GM03348 (cell line): ENCODE results near the gene BEST4.
A peak's percentile ranks its signal among the peaks of the same experiment; 100 is the strongest.
"Not testable (repeated sequence)": the region's sequence is repeated elsewhere in the genome, so short reads cannot be mapped to it uniquely, and the experiment has no call there.

Source experiments
- DNase-seq: peaks from one replicate; pipeline ENCODE4 v3.0.0; 2012; ENCODE audit warnings: low spot score

BEST4 gene

DNA sequence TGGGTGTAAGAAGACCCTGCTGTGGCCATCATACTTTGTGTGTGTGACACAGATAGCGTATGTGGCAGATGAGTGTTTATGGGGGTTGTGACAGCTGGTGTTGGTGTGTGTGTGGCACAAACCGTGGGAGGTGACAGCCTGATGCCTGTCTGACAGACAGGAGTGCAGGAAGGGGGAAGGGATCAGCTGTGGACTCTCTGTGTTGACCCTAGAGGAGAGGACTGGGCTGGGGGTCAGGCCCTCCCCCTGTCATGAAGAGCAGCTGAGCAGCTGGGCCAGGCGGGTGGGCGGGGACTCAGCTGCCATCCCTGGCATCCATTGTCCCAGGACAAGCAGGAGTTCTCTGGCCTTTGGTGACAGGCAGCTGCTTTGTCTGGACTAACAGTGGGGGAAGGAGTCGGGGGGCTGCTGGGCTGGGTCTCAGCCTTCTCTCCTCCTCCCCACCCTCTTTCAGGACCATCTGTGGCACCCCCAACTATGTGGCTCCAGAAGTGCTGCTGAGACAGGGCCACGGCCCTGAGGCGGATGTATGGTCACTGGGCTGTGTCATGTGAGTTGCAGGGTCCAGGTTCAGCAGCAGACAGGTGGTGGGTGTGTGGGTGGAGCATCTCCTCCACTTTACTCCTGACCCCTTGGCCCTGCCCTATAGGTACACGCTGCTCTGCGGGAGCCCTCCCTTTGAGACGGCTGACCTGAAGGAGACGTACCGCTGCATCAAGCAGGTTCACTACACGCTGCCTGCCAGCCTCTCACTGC is 14.5 kb upstream of the BEST4 start:
- DNase-seq, result no peak

DNA sequence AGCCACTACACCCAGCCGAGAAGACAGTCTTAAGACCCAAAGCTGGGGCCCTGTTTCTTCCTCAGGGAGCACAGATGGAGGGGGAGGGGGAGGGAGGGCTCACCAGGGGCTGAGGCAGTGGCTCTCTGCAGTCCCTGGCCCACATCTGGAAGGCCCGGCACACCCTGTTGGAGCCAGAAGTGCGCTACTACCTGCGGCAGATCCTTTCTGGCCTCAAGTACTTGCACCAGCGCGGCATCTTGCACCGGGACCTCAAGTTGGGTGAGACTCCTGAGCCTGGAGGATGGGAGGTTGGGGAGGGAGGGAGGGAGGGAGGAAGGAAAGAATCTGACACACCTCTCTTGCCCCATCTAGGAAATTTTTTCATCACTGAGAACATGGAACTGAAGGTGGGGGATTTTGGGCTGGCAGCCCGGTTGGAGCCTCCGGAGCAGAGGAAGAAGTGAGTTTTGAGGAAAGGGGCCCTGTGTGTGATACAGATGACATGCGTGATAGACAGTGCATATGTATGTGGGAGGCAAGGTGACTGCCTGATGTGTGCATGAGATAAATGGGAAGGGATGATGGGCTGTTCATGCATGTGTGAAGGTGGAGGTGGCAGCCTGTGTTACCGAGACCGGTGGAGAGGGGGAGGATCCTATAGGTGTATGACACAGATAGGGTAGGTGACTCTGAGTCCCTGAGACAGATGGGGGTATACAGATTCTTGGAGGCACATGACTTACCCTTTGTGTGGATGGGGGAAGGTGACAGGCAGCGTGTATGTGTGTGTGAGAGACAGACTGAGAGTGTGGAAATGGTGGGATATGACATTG is 13.7 kb upstream of the BEST4 start:
- no peak for DNase-seq

DNA sequence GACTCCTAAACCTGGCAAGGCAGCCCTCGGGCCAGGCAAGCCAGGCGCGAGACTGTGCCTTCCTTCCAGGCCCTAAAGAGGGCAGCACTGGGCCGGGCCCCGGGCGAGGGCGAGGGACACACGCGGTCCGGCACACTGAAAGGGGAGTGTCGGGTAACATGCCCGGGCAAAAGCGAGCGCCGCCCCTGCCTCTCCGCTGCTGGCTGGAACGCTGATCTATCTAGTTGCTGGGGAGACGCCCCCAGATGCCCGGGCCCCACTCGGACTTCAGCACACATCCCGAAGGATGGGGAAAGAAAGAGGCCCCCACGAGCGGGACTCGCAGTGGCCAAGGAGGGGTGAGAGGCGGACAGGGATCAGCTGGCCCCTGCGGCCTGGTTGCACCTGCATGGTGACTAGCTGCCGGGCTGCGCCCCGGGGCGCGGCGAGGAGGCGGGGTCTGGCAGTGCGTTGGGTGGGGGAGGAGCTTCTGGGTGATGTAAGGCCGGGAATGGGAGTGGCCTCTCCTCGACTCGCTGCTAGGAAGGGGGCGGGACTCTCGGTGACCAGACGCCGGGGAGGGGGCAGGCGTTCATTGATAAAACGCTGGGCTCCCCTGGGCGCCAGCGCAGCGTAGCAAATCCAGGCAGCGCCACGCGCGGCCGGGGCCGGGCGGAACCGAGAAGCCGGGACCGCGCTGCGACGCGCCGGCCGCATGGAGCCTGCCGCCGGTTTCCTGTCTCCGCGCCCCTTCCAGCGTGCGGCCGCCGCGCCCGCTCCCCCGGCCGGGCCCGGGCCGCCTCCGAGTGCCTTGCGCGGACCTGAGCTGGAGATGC is 12.0 kb upstream of the BEST4 start, which contains the start of gene PLK3:
PLK3 (plus strand) TSS at position 608 of the 815 bp plus-strand sequence; CDS start at position 695, 87 bp downstream.
- peak; percentile 92 for DNase-seq

DNA sequence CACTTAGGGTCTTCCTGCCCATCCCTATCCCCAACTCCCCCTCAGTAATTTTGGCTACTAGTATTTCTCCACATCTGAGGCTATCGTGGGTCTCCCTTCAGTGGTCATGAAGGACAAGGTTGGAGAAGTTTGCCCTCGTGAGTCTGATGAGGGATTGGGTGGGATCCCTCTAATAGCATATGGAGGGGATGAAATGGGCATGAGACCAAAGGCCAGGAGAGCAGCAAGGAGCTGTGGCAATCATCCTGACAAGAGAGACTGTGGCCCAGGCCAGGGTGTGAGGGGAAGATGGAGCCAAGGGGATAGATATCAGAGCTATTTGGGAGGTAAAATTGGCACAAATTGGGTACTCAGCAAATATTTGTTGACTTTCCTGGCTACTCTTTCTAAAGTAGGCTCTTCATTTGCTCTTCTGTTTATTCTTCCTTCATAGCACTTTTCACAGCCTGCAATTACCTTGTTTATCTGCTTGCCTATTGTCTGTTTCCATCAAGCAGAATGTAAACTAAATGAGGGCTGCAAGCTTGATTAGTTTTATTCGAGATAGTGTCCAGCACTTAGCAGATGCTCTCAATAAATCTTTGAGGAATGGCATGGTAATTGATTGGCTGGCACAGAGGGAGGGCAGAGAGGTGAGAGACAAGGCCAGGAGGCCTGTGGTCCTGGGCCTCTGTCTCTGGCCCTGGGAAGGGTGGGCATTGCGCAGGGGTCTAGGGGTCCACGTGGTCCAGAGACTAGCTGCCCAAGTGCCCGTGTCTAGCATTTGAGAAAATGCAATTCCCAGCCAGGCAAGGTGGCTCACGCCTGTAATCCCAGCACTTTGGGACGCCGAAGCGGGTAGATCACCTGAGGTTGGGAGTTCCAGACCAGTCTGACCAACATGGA is 10.8 kb upstream of the BEST4 start:
- no peak for DNase-seq

DNA sequence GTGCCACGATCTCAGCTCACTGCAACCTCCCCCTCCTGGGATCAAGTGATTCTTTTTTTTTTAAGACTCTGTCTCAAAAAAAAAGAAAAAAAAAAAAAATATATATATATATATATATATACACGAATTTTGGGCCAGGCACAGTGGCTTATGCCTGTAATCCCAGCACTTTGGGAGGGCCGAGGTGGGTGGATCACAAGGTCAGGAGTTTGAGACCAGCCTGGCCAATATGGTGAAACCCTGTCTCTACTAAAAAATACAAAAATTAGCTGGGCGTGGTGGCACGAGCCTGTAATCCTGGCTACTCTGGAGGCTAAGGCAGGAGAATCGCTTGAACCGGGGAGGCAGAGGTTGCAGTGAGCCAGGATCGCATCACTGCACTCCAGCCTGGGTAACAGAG is 9.9 kb upstream of the BEST4 start:
- not testable (repeated sequence) for DNase-seq

DNA sequence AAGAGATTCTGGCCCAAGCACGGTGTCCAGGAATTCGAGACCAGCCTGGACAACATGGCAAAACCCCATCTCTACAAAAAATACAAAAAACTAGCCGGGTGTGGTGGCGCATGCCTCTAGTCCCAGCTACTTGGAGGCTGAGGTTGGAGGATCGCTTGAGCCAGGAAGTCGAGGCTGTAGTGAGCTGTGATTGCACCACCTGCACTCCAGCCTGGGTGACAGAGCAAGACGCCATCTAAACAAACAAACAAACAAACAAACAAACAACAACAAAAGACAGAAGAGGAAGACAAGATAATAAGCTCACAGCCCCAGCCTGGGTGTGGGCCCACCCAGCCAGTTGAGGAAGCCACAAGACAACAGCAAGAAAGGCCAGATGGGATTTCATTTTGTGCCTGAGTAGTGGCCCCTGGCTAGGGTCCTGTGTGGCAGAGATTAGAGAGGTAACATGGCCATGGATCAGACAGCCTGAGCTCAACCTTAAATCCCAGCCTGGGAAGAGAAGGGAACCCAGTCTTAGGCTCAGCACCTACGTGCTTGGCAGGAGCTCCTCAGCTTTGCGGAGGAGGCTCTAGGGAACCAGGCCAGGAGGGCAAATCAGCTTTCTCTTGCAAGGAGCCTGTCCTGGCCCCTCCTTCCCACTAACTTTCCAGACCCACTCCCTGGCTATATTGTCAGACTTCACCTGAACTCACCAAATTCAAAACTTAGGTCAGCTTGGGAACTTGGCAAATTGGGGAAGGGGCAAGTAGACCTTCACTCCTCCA is 4.9 kb upstream of the BEST4 start:
- DNase-seq, result no peak

DNA sequence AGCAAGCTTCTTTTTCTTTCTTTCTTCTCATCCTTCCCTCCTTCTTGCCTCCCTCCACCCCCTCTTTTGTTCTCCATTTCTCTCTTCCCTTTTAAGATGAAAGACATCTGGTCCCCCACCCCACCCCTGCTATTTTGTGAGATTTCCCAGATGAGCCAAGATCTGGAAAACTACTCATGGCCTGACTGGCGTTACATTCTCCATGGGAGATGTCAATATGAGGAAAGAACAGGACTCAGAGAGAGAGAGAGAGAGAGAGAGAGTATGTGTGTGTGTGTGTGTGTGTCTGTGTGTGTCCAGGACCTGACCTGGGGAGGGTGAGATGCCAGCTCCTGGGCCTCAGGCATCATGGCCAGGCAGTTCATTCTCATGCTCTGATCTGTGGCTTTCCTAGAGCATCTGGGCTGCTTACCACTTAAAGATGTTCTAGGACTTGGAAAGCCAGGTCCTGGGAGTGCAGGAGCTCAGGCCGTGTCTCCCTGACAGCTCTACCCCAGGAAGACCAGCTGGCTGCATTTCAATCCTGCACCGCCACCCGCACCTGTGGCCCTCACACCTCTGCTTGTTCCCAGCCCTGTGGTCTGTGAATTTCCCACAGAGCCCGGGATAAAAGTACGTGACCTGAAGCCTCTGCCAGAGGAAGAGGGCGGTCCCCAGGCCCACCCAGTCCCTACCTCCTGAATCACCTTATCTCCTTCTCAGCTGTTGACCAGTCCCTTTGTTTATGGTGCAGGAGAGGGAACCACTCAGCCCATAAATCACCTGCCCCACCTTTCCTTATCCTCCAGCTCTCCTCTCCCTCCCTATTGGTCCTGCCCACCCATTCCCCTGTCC is 3.2 kb upstream of the BEST4 start:
- no peak for DNase-seq

DNA sequence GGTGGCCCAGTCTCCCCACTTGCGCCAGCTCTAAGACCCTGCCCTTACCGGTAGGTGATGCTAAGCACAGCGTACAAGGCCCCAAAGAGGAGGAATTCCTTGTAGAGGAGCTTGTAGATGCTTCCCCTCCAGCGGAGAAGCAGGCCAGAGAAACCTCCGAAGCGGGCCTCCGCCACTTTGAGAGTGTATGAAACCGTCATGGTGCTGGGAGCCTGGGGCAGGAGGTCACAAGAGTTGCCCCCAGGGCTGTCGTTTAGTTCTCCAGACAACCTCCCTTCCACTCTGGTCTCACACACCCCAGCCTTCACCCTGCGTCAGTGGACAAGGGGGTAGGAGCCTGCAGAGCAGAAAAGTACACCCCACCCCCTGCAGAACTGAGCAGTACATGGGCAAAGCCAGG is 464 bp downstream of the BEST4 start:
- no peak for DNase-seq

DNA sequence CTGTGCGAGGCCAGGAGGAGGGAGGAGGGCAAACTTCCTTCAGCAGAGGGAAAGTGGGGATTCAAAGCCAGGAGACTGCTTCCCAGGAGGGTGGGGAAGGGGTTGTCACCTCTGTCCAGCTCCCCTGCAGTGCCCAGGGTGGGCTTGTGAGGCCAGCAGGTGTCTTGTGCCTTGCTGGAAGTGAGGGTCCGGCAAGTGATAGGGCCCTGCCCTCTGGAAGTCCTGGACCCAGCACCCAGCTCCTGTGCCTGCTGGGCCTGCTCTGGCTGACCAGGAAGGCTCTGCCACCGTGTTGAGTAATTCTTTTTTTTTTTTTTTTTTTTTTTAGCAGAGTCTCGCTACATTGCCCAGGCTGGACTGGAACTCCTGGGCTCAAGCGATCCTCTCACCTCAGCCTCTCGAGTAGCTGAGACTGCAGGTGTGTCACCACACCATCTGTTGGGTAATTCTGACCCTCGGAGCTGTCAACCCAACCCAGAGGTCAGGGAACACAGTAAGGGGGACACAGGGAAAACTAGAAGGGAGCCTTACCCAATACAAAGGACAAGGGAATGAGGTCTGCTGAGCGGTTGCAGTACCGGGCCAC is 1.0 kb downstream of the BEST4 start:
- no peak for DNase-seq

DNA sequence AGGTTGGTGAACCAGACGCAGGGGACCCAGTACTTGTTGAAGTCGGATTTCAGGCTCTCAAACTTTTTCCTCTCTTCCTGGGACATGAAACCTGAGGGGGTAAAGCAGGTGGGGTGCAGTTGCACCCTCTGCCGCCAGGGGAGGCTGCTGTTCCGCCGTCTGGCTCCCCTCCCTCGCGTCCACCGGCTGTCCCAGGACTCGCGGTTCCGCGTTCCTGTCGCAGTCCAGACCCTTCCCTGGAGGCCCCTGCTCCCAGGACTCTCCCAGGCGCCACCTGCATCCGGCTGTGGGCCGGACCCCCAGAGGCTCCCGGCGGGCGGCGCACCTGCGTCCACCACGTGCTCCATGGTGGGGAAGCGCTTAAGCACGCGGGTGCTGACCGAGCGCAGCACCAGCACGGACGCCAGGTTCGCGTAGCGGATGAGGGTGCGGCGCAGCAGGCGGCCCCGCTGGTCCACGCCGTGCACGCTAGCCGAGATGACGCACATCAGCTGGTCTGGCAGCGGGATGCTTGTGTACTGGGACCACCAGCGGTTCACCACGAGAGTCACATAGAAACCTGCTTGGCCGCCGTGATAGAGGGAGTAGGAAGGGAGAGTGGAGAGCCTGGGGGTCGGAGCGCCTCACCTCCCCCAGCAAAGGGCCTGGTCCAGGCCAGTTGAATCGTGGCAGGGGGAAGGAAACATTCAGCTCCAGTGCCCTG is 1.7 kb downstream of the BEST4 start:
- DNase-seq, result peak; percentile 70

DNA sequence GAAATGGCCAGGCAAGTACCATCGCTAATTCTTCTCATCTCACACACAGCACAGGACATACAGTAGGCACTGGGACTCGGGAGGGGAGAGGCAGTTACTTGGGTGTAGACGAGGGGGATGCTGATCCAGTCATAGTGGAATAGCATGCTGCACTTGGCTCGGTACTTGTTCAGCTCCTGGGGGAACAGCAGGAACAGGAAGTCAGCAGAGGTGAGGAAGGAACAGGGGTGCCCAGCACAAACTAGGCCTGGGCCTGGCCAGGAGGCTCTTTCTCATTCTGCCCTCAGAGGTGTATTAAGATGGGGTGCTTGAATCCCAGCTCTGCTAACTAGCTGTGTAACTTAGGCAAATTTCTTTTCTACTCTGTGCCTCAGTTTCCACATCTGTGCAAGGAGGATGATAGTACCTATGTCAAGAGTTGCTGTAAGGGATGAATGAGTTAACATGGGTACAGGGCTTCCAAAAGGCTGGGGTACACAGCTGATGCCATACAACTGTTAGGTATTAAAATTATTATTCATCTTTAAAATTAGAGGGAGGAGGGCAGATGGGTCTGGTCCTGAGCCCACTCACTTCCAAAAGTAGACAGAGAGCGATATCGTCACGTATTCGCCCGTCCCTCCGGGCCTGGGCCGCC is 2.4 kb downstream of the BEST4 start:
- no peak for DNase-seq

DNA sequence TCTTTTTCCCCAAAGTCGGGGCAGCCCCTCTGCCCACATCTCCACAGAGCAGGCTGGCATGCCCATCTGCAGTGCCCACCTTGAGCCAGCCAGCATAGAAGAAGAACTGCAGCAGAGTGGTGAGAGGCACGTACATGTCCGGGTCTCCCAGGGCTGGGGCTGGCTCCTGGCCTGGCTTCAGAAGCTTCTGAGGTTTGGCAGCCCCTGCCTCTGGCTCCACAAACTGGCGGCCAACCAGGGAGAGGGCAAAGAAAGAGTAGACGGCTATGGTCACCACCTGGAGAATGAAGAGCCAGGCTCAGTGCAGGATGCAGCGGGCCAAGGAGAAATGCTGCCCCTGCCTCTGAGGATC is 3.0 kb downstream of the BEST4 start:
- no peak for DNase-seq

DNA sequence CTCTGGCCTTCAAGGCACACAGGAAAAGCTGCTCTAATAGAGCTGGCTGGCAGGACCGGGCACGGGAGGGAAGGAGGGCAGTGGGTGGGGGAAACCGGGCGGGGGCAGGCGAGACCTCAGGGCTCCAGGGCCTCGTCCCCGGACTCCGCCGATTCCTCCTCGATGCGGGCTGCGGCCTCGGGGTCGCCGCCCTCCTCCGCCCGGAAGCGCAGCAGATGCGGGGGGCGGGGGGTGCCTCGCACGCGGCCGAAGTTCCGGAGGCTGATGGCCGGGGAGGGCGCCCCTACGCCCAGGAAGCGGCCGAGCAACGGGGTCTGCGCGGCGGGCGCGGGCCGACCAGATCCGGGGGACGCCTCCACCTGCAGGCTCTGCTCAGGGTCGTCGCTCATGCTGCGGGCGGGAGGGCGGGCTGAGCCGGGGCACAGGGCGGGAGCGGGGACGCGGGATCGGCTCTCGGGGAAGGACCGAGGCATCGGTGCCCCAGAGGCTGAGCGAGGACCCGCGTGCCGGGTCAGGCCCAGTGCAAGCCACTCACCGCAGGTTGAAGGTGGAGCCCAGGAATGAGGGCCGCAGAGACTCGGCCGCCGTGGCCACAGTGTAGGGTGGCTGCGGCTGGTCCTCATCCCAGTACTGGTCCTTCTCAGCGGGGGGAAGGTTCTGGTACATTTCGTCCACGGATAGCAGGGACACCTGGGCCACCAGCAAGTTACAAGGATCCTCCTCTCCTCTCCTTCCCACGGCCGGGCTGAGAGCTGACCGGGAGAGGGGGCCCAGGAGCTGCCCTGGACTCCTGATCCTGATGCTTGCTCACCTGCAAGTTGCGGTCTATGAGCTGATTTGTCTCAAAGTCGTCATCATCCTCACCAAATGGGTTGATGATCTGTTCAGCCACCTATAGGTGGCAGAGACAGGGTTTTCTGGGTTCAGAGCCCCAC is 3.6 kb downstream of the BEST4 start:
- DNase-seq, result peak; percentile 38

DNA sequence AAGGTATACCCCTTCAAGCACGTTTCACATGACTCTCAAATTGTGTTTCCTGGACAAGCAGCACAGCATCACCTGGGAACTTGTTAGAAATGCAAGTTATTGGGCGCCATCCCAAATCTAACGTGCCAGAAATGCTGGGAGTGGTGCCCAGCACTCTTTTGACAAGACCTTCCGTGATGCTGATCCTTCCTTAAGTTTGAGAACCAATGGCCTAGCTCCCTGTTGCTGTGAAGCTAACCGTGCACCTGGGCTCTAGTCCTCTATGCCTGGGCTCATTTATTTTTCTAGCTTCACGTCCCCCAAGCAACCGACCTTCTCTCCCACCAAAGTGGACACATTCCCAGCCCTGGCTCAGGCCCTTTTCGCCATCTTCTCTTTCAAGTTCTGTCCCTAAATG is 4.3 kb downstream of the BEST4 start:
- no peak for DNase-seq

DNA sequence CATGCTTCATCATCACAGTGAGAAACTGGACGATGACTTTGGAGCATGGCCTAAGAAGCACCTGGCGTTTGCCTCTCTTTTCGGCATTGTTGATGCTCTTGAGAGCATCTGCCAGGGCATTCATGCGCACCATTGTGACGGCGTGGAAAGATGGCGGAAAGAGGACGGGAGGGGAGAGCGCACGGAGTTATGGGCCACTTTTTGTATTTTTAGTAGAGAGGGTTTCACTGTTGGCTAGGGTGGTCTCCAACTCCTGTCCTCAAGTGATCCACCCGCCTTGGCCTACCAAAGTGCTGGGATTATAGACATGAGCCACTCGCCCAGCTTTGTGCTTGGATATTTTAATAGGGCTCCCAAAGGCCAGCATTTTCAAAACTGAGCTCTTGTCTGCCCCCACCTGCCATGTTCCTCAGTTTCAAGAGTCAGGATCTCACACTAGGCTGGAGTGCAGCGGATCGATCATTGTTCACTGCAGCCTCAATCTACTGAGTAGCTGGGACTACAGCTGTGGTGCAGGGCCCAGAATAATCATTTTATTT is 7.3 kb downstream of the BEST4 start:
- no peak for DNase-seq

DNA sequence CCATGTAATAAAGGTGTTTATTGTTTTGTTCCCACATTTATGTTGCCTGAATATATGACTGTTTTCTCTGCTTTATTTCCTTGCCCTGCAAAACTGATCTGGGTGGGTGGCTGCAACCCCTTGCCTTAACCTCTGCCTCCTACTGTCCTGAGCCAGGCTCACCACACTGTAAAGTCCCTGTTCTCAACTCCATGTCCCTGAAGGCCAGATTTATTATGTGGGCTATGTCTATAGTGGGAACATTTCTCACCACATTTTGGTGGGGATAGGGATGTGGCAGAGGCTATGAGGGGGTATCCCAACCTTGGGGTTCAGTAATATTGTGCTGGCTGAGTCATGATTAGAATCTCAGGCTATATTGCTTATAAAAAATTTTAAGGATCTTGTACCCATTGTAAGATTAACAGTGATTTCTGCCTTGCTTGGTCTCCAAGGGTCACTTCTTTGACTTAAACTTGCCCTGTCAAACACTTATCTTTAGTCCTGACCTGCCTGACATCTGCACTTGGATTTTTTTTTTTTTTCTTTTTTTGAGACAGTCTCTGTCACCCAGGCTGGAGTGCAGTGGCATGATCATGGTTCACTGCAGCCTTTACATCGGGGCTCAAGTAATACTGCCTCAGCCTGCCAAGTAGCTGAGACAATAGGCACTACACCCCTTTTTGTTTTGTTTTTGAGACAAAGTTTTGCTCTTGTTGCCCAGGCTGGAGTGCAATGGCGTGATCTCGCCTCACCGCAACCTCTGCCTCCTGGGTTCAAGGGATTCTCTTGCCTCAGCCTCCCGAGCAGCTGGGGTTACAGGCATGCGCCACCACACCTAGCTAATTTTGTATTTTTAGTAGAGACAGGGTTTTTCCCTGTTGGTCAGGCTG is 9.0 kb downstream of the BEST4 start:
- DNase-seq, result no peak
